Right lobe of liver (tissue), 4 donors: ENCODE results near the gene GPS1.

Experiments used
- POLR2A ChIP-seq: fragments of 450-650 bp; IDR thresholded peaks from one replicate; pipeline ENCODE4 v1.6.1; 2017; ENCODE audit warnings: antibody characterized with exemption, mild to moderate bottlenecking
- TF ChIP-seq, protein P1 (sequence below), 4 donors: fragments of 200-600 bp in 3 of 4; fragments of 450-650 bp in 1 of 4; IDR thresholded peaks; one replicate each; pipeline versions ENCODE4 v1.5.1 to v1.8.0; 2016 to 2022; ENCODE audit warnings: antibody characterized with exemption in 4 of 4, mild to moderate bottlenecking in 2 of 4
- donor health status: DM: no; HTN: no; CAD: no.
- donor health status: DM: no; HTN: no; CAD: no.
- donor health status: DM: no; HTN: yes; CAD: no.

DNA sequence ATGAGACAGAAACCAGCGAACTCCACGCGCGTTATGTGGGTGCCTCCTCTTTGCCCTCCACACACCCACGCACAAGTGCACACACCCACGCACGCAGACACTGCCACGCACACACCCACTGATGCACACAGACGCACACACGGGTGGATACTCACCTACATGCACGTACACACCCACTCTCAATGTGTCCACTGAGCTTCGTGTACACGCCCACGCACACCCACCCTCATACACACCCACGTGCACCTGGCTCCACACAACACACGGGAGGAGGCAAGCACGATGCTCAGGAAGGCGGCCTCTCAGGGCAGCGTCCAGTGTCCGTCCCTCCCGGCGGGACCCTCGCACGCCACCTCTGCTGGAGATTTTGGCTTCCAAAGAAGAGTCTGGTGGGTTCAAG is 4.3 kb upstream of the GPS1 start:
- TF ChIP-seq, protein P1, sequence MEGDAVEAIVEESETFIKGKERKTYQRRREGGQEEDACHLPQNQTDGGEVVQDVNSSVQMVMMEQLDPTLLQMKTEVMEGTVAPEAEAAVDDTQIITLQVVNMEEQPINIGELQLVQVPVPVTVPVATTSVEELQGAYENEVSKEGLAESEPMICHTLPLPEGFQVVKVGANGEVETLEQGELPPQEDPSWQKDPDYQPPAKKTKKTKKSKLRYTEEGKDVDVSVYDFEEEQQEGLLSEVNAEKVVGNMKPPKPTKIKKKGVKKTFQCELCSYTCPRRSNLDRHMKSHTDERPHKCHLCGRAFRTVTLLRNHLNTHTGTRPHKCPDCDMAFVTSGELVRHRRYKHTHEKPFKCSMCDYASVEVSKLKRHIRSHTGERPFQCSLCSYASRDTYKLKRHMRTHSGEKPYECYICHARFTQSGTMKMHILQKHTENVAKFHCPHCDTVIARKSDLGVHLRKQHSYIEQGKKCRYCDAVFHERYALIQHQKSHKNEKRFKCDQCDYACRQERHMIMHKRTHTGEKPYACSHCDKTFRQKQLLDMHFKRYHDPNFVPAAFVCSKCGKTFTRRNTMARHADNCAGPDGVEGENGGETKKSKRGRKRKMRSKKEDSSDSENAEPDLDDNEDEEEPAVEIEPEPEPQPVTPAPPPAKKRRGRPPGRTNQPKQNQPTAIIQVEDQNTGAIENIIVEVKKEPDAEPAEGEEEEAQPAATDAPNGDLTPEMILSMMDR (IDR thresholded peaks at IDR 0.05) = no peak
- TF ChIP-seq POLR2A = no peak
